Ovary (tissue), 9 donors: Measurements from ENCODE around the gene NFIA. TPM values are rescaled to one million over a fixed set of nuclear protein-coding genes. Genes with fewer than 3 reads are reported as not detected.

Source experiments
- DNase-seq, 5 donors: peaks; one replicate each; pipeline ENCODE4 v3.0.0-alpha.2; 2019 to 2020
- H3K27ac ChIP-seq, 2 donors: fragments of 200-600 bp; one replicate each; pipeline versions ENCODE4 v1.5.1 to v1.8.0; 2019 to 2022
- H3K27me3 ChIP-seq: fragments of 200-600 bp; one replicate; pipeline ENCODE4 v1.8.0; 2022
- H3K36me3 ChIP-seq: fragments of 200-600 bp; sonication (generic); one replicate; pipeline ENCODE4 v1.5.1; 2019
- H3K4me1 ChIP-seq: one replicate; pipeline ENCODE4 v1.8.1; 2013; ENCODE audit warnings: mild to moderate bottlenecking, moderate library complexity; ENCODE audit not compliant: insufficient read depth
- H3K4me3 ChIP-seq: fragments of 200-600 bp; sonication (generic); one replicate; pipeline ENCODE4 v1.5.1; 2017
- H3K9me3 ChIP-seq, 2 donors: fragments of 200-600 bp in 1 of 2; sonication (generic) in 1 of 2; one replicate each; pipeline versions ENCODE4 v1.5.1 to v1.8.1; 2013 to 2019; ENCODE audit warnings: mild to moderate bottlenecking in 1 of 2, moderate library complexity in 1 of 2
- EP300 ChIP-seq: sonication (generic); formaldehyde crosslinking; IDR thresholded peaks from one replicate; pipeline ENCODE4 v1.6.1; 2017; ENCODE audit warnings: antibody characterized with exemption
- POLR2A ChIP-seq: fragments of 450-650 bp; IDR thresholded peaks from one replicate; pipeline ENCODE4 v1.6.1; 2017; ENCODE audit warnings: antibody characterized with exemption, mild to moderate bottlenecking, moderate library complexity
- WGBS, 3 donors: extraction: QIAGEN DNeasy Blood & Tissue Kit in 1 of 3; methylation state at CpG; one replicate each; pipeline versions ENCODE4 v1.1.5 to v1.1.7; 2013 to 2017; 5-methylcytosine and 5-hydroxymethylcytosine counted together
- intact Hi-C, 4 donors: fragments of 100-400 bp; cut with DNase I; formaldehyde crosslinking; loops; one replicate each; pipeline versions ENCODE4 v1.11.0 to v1.15.1; 2022 to 2023
- polyA plus RNA-seq, 2 donors: library from polyadenylated mRNA; stranded (reverse); fragments of 200-250 nt in 1 of 2; fragments of 350-450 nt in 1 of 2; fragmentation: Illumina TruSeq in 1 of 2; extraction: RNeasy Lipid Tissue Mini Kit (QIAGEN cat#74804) in 1 of 2; gene quantifications; one replicate each; pipeline ENCODE4 v1.2.3, GENCODE V29; 2013 to 2014
- total RNA-seq, 7 donors: library from RNA; depleted of rRNA in 2 of 7; stranded (reverse); fragments of >200 nt in 2 of 7; fragmentation: NEBNext Ultra II Directional in 3 of 7; extraction: Animal tissue kit (Norgen Biotek cat#: 25700) in 3 of 7; gene quantifications; one replicate each; pipeline versions ENCODE4 v1.1.0 to v1.2.4, GENCODE V29; 2016 to 2023
- TF ChIP-seq, protein P1 (sequence below), 3 donors: fragments of 450-650 bp in 2 of 3; fragments of 200-600 bp in 1 of 3; IDR thresholded peaks; one replicate each; pipeline versions ENCODE4 v1.5.1 to v1.8.0; 2016 to 2022; ENCODE audit warnings: antibody characterized with exemption in 3 of 3, mild to moderate bottlenecking in 1 of 3
- donor health status: DM: no; HTN: no; CAD: no; lungs with moderate emphysema.
- donor health status: DM: no; HTN: no; CAD: no.
- donor health status: Bipolar disorder and iron deficiency.
- donor health status: DM: yes; HTN: yes; CAD: no.
- donor health status: DM: no; HTN: no; CAD: no.
- donor health status: DM: yes; HTN: yes; CAD: no.

NFIA gene
- total and polyA plus RNA-seq, 9 donors: 11.8 to 115 (median 80.9) TPM

DNA sequence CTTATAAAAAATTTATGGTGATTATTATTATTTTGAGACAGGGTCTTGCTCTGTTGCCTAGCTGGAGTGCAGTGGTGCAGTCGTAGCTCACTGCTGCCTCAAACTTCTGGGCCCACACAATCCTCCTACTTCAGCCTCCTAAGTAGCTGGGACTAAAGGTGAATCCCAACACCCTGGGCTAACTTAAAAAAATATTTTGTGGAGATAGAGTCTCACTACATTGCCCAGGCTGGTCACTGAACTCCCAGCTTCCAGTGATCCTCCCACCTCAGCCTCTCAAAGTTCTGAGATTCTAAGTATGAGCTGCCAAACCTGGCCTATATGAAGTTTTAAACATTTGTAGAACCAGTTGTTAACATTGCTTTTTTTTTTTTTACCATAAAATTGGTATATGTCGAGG lies 18.2 kb downstream of the NFIA start:
- Histone ChIP-seq H3K4me3 (no peak overlapping the region), H3K27me3 (no peaks in the 10 kb centered on the region), H3K4me1 (no peaks in the 10 kb centered on the region), H3K36me3 (no peaks in the 10 kb centered on the region), H3K27ac (no peak overlapping the region), H3K9me3 (no peaks in the 10 kb centered on the region)
- intact Hi-C loops: no loop called here
- 98 to 99% (median 99%) methylated on average over 2 of the region's 2 CpGs for WGBS, 3 donors
- no peak for DNase-seq
- TF ChIP-seq POLR2A: no peak
- no peak for TF ChIP-seq EP300
- TF ChIP-seq, protein P1, sequence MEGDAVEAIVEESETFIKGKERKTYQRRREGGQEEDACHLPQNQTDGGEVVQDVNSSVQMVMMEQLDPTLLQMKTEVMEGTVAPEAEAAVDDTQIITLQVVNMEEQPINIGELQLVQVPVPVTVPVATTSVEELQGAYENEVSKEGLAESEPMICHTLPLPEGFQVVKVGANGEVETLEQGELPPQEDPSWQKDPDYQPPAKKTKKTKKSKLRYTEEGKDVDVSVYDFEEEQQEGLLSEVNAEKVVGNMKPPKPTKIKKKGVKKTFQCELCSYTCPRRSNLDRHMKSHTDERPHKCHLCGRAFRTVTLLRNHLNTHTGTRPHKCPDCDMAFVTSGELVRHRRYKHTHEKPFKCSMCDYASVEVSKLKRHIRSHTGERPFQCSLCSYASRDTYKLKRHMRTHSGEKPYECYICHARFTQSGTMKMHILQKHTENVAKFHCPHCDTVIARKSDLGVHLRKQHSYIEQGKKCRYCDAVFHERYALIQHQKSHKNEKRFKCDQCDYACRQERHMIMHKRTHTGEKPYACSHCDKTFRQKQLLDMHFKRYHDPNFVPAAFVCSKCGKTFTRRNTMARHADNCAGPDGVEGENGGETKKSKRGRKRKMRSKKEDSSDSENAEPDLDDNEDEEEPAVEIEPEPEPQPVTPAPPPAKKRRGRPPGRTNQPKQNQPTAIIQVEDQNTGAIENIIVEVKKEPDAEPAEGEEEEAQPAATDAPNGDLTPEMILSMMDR (IDR thresholded peaks at IDR 0.05): no peak

DNA sequence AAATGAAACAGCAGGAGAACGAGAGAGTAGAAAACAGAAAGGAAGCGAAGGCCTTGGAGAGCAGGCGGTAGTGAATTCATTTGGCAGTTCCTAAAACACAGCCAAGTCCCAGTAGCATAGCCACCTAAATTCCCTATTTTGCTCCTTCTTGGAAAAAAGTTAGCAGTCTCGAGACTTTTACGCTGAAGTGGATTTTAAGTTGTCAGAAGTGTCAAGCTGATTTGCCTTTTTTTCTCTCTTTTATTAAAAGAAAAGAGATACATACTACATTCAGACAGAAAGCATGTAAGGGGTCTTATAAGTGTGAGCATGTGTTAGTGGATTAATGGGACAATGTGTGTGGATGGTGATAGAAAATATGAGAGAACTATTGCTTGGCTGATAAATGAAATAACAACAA lies 19.2 kb downstream of the NFIA start:
- no peaks in the 10 kb centered on the region for H3K9me3 ChIP-seq
- DNase-seq: no peak
- no peaks in the 10 kb centered on the region for H3K4me1 ChIP-seq
- H3K4me3 ChIP-seq: no peak overlapping the region
- no peak overlapping the region for H3K27ac ChIP-seq
- 75 to 76% (median 76%) methylated on average over 5 of the region's 5 CpGs for WGBS, 3 donors
- intact Hi-C loops: no loop called here
- H3K36me3 ChIP-seq: no peaks in the 10 kb centered on the region
- TF ChIP-seq EP300 (no peak), POLR2A (no peak)
- TF ChIP-seq, protein P1 (IDR thresholded peaks at IDR 0.05): no peak
- no peaks in the 10 kb centered on the region for H3K27me3 ChIP-seq

DNA sequence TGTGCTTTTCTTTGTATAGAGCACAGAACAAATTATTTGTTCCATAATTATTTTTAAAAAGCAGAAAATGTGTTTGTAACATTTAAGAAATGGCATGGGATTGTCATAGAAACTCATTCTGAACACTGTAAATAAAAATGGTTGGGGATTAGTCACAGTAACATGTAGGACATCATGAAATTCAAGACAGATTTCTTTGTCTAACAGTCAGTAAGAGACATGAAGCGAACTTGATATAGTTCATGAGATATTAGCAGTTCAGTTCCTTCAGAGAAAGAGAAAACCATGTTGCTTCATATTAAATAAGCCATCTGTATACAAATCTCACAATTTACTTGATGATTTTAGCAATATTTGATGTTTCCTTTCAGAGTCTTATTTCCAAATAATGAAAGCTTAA lies 19.7 kb downstream of the NFIA start:
- no peaks in the 10 kb centered on the region for H3K27me3 ChIP-seq
- TF ChIP-seq EP300 (no peak), POLR2A (no peak)
- TF ChIP-seq, protein P1 (IDR thresholded peaks at IDR 0.05): no peak
- no peaks in the 10 kb centered on the region for H3K36me3 ChIP-seq
- no peak overlapping the region for H3K27ac ChIP-seq
- H3K4me1 ChIP-seq: no peaks in the 10 kb centered on the region
- no peak for DNase-seq
- intact Hi-C loops: no loop called here
- H3K4me3 ChIP-seq: no peak overlapping the region
- H3K9me3 ChIP-seq: no peaks in the 10 kb centered on the region
- WGBS, 3 donors: 0 to 79% (median 39%) methylated on average over 1 of the region's 1 CpG

DNA sequence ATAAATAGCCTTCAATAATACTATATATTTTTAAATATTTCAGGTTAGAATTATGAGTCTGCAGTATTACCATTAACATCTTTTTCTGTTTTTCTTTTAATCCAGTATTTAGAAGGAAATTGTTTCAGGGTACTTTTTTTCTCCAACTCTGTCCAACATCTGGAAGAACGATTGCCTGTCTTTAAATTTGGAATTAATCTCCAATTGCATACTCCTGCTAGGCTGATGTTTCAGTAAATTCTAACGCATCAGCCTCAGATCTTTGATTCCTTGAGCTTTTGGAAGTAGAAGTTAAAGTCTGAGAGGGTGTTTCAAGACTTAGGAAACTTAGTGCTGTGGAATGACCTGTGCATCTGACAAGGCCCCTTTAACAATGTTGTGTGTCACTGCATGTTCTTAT lies 20.3 kb downstream of the NFIA start:
- TF ChIP-seq POLR2A (no peak), EP300 (no peak)
- TF ChIP-seq, protein P1 (IDR thresholded peaks at IDR 0.05): no peak
- Histone ChIP-seq H3K36me3 (no peaks in the 10 kb centered on the region), H3K27ac (no peak overlapping the region), H3K9me3 (no peaks in the 10 kb centered on the region), H3K27me3 (no peaks in the 10 kb centered on the region), H3K4me3 (no peak overlapping the region), H3K4me1 (no peaks in the 10 kb centered on the region)
- DNase-seq: no peak
- 68 to 78% (median 70%) methylated on average over 2 of the region's 2 CpGs for WGBS, 3 donors
- intact Hi-C loops: no loop called here

DNA sequence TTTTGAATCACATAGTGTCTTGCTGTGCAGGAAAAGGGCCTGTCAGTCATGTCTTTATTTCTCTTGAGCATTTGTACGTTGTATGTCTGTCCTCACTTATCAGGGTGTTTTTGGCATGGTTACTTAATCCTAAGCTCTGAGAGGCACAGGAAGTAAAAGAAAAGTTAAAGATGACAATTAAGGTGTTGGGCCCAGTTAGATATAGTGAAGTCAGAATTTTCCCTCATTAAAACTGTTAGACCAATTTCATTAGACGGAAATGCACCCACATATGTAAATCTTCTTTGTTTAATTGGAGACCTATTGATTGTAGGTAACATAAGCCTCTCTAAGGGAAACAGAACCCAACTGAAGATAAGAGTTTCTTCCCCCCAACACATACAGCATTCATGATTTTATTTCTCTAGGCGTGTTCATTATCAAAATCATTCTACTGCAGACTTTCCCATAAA lies 21.9 kb downstream of the NFIA start:
- 79 to 82% (median 82%) methylated on average over 3 of the region's 3 CpGs for WGBS, 3 donors
- no peaks in the 10 kb centered on the region for H3K9me3 ChIP-seq
- TF ChIP-seq, protein P1 (IDR thresholded peaks at IDR 0.05): no peak
- no peak for TF ChIP-seq POLR2A
- no peak for TF ChIP-seq EP300
- DNase-seq: no peak
- no peaks in the 10 kb centered on the region for H3K4me1 ChIP-seq
- H3K27ac ChIP-seq: no peak overlapping the region
- intact Hi-C loops: no loop called here
- H3K36me3 ChIP-seq: no peaks in the 10 kb centered on the region
- no peaks in the 10 kb centered on the region for H3K27me3 ChIP-seq
- H3K4me3 ChIP-seq: no peak overlapping the region
